D721Med (cell line): ENCODE measurements around the gene MSN.
"Not testable (repeated sequence)": the region's sequence is repeated elsewhere in the genome, so short reads cannot be mapped to it uniquely, and the experiment has no call there.

Experiments used
- DNase-seq: peaks from one replicate; pipeline ENCODE4 v3.0.0; 2011; ENCODE audit warnings: low spot score; ENCODE audit not compliant: insufficient read length
- FAIRE-seq: peaks from 2 replicates; lab custom pipeline; 2011; peaks lifted over from hg19 to GRCh38; lab: Jason Lieb, UNC
- TF ChIP-seq, protein P1 (sequence below): IDR thresholded peaks from 2 replicates; pipeline ENCODE4 v1.5.1; 2012; ENCODE audit warnings: mild to moderate bottlenecking, control low read depth; ENCODE audit not compliant: insufficient read depth; ENCODE audit errors: missing control alignments

MSN gene

GRCh38 chrX:65637335-65637734 is 30.1 kb upstream of the MSN start:
- TF ChIP-seq, protein P1, sequence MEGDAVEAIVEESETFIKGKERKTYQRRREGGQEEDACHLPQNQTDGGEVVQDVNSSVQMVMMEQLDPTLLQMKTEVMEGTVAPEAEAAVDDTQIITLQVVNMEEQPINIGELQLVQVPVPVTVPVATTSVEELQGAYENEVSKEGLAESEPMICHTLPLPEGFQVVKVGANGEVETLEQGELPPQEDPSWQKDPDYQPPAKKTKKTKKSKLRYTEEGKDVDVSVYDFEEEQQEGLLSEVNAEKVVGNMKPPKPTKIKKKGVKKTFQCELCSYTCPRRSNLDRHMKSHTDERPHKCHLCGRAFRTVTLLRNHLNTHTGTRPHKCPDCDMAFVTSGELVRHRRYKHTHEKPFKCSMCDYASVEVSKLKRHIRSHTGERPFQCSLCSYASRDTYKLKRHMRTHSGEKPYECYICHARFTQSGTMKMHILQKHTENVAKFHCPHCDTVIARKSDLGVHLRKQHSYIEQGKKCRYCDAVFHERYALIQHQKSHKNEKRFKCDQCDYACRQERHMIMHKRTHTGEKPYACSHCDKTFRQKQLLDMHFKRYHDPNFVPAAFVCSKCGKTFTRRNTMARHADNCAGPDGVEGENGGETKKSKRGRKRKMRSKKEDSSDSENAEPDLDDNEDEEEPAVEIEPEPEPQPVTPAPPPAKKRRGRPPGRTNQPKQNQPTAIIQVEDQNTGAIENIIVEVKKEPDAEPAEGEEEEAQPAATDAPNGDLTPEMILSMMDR, result no peak
- FAIRE-seq (no peak), DNase-seq (no peak)

DNA sequence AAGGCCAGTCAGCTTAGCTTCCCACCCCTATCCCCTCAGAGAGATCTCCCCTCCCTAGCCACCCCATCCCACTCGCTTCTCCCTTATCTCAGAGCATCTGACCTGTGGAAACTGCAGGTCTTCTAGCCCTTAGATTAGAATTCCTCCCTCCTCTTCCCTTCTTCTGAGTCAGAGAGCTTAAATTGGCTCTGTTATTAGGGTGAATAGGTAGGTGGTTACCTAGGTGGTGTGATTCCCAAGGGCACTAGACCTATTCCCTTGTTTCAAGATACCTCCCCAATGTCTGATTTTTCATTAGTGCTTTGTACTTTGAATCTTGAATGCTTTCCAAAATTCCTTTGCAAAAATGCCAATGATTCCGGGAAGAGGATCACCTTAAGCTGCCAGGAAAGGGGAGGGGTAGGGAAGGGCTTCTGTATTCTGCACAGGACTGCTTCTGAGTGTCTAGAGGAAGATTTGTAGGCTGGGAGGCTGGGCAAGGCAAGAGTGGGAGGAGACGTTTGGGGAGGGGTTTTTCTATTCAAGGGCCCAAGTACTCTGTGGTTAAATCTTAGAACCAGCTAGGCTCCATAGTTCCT is 24.5 kb upstream of the MSN start:
- FAIRE-seq (no peak), DNase-seq (no peak)
- TF ChIP-seq, protein P1, result no peak

GRCh38 chrX:65643531-65644052 is 23.9 kb upstream of the MSN start:
- TF ChIP-seq, protein P1, result no peak
- no peak for DNase-seq
- FAIRE-seq, result no peak

- FAIRE-seq (no peak), DNase-seq (no peak)
- TF ChIP-seq, protein P1, result no peak
These were observed 22.7 kb upstream of the MSN start for GRCh38 chrX:65644621-65645289.

DNA sequence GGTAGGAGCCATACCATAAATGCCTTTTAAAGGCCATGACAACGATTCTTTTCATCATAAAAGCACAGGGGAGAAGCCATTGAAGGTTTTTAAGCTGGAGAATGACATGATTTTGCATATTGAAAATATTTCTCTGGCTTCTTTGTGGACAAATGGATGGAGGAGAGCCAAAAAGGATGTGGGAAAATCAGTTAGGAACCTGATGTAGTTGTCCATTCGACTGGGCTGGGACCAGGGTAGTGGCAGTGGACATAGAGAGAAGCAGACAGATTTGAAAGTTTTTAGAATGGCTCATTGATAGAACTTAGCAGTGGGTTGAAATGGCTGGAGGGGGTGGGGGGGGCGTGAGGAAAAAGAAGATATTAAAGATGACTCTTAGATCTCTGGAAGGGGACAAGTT is 19.7 kb upstream of the MSN start:
- no peak for DNase-seq
- TF ChIP-seq, protein P1, result no peak
- FAIRE-seq, result no peak

GRCh38 chrX:65652098-65652497 is 15.4 kb upstream of the MSN start:
- TF ChIP-seq, protein P1, result no peak
- no peak for DNase-seq
- FAIRE-seq, result no peak

DNA sequence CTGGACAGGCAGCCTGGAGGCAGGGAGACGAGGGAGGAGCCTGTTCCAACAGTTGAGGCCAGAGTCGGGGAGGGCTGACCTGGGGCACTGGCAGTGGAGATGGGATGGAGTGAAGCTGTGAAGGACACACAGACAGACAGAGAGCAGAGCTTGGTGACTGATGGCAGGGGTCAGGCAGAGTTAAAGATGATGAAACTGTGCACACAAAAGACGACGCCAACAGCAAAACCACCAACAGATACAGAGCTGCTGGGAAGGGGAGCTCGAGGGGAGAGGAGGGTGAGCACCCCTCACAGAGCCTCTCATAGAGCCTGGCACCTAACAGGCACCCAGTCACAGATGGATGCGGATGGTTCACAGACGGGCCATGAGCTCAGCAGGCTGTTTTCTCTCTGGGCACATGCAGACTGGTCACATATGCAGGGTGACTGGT is 10.4 kb upstream of the MSN start:
- DNase-seq, FAIRE-seq: not testable (repeated sequence)
